Left ventricle myocardium inferior (tissue), 1 donor: ENCODE data around the gene HNRNPH2. TPM values are rescaled to one million over a fixed set of nuclear protein-coding genes. Genes with fewer than 3 reads are reported as not detected.

Experiments
- DNase-seq: peaks from one replicate; pipeline ENCODE4 v3.0.0-alpha.2; 2020
- H3K27ac ChIP-seq: fragments of 200-600 bp; replicated peaks from 2 replicates; pipeline ENCODE4 v1.8.0; 2021
- H3K27me3 ChIP-seq: fragments of 200-600 bp; 2 replicates; pipeline ENCODE4 v1.8.0; 2021; ENCODE audit warnings: low read depth
- H3K36me3 ChIP-seq: fragments of 200-600 bp; 2 replicates; pipeline ENCODE4 v1.8.0; 2021
- H3K4me1 ChIP-seq: fragments of 200-600 bp; 2 replicates; pipeline ENCODE4 v1.8.0; 2021
- H3K4me3 ChIP-seq: fragments of 200-600 bp; 2 replicates; pipeline ENCODE4 v1.8.0; 2021; ENCODE audit warnings: mild to moderate bottlenecking, moderate library complexity
- H3K9me3 ChIP-seq: fragments of 200-600 bp; replicated peaks from 2 replicates; pipeline ENCODE4 v1.8.0; 2021
- CTCF ChIP-seq: fragments of 200-600 bp; IDR thresholded peaks from 2 replicates; pipeline ENCODE4 v1.8.0; 2021; ENCODE audit warnings: antibody characterized with exemption, mild to moderate bottlenecking, borderline replicate concordance
- intact Hi-C: fragments of 100-400 bp; cut with micrococcal nuclease; formaldehyde crosslinking; loops from one replicate; pipeline ENCODE4 v1.11.0; 2022
- total RNA-seq: library from RNA; stranded (reverse); fragmentation: NEBNext Ultra II Directional; extraction: Animal tissue kit (Norgen Biotek cat#: 25700); gene quantifications from one replicate; pipeline ENCODE4 v1.2.1, GENCODE V29; 2021
- donor health status: DM: no; HTN: yes; CAD: no; lungs with severe emphysema.

HNRNPH2 gene
- total RNA-seq, 1 donor from 2014 or later, result 51.4 TPM

GRCh38 chrX:101460669-101461068 is 52.6 kb downstream of the HNRNPH2 start:
- no peaks in the 10 kb centered on the region for H3K9me3 ChIP-seq

GRCh38 chrX:101462892-101463291 is 54.9 kb downstream of the HNRNPH2 start:
- intact Hi-C loops, result no loop called here
- no peak for DNase-seq
- Histone ChIP-seq H3K9me3 (no peaks in the 10 kb centered on the region), H3K36me3 (no peaks in the 10 kb centered on the region), H3K27me3 (no peaks in the 10 kb centered on the region), H3K4me3 (no peak overlapping the region), H3K4me1 (no peaks in the 10 kb centered on the region), H3K27ac (no peak overlapping the region)
- TF ChIP-seq CTCF, result no peak

More at GRCh38 chrX:101460669-101461068, 52.6 kb downstream of the HNRNPH2 start:
- no peak for DNase-seq
- TF ChIP-seq CTCF, result no peak
- H3K36me3 ChIP-seq, result peaks cover 6% of the 10 kb centered on the region
- no peak overlapping the region for H3K27ac ChIP-seq
- no peak overlapping the region for H3K4me3 ChIP-seq
- H3K4me1 ChIP-seq, result no peaks in the 10 kb centered on the region
- intact Hi-C loops, result no loop called here
- H3K27me3 ChIP-seq, result no peaks in the 10 kb centered on the region

Other genes starting within 250 kb of the HNRNPH2 start
- 0.14 TPM for gene DRP2, start 188.4 kb upstream of the HNRNPH2 start, total RNA-seq
- 0.08 TPM for gene TAF7L, start 116.9 kb upstream of the HNRNPH2 start, total RNA-seq
- gene TIMM8A, start 59.5 kb upstream of the HNRNPH2 start, total RNA-seq, result 24.8 TPM
- 1.3 TPM for gene BTK, start 22.0 kb upstream of the HNRNPH2 start, total RNA-seq
- gene RPL36A, start 17.2 kb upstream of the HNRNPH2 start, total RNA-seq, result 86.9 TPM
- gene GLA, start 297 bp upstream of the HNRNPH2 start, total RNA-seq, result 10.8 TPM
- gene ARMCX4, start 77.2 kb downstream of the HNRNPH2 start, total RNA-seq, result 5.3 TPM
- 32.7 TPM for gene ARMCX1, start 142.3 kb downstream of the HNRNPH2 start, total RNA-seq
- gene ARMCX6, start 209.8 kb downstream of the HNRNPH2 start, total RNA-seq, result 25.0 TPM
- gene ARMCX3, start 214.9 kb downstream of the HNRNPH2 start, total RNA-seq, result 66.2 TPM